C4-2B (cell line): ENCODE measurements around the gene HELB.

ENCODE experiments used
- H3K27ac ChIP-seq: fragments of 450-650 bp; 2 replicates; pipeline ENCODE4 v1.5.1; 2017
- ZFX ChIP-seq: fragments of 450-650 bp; IDR thresholded peaks from 2 replicates; pipeline ENCODE4 v1.6.1; 2017
- TF ChIP-seq, protein P1 (sequence below): fragments of 450-650 bp; conservative IDR thresholded peaks from 2 replicates; pipeline ENCODE4 v1.5.1; 2017; ENCODE audit warnings: mild to moderate bottlenecking

The HELB gene

DNA sequence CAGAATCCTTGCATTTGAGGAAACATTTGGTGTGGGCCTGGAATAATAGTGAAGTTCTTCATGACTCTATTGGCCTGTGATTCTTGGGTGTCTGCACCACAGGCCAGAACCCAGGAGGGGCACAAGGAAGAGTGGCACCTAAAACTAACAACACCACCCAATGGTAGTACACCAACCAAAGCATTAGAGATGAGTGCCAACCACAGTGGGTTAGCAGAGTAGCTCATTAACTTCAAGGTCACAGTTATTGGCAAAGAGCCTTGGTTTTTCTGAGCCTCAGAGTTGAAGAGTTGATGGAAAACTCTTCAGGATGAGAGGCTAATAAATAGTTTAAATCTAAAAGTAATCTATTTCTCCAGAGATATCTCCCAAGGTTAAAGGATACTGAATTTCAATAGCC is 57.0 kb downstream of the HELB start:
- TF ChIP-seq ZFX, result no peak
- TF ChIP-seq, protein P1, sequence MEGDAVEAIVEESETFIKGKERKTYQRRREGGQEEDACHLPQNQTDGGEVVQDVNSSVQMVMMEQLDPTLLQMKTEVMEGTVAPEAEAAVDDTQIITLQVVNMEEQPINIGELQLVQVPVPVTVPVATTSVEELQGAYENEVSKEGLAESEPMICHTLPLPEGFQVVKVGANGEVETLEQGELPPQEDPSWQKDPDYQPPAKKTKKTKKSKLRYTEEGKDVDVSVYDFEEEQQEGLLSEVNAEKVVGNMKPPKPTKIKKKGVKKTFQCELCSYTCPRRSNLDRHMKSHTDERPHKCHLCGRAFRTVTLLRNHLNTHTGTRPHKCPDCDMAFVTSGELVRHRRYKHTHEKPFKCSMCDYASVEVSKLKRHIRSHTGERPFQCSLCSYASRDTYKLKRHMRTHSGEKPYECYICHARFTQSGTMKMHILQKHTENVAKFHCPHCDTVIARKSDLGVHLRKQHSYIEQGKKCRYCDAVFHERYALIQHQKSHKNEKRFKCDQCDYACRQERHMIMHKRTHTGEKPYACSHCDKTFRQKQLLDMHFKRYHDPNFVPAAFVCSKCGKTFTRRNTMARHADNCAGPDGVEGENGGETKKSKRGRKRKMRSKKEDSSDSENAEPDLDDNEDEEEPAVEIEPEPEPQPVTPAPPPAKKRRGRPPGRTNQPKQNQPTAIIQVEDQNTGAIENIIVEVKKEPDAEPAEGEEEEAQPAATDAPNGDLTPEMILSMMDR, result no peak

DNA sequence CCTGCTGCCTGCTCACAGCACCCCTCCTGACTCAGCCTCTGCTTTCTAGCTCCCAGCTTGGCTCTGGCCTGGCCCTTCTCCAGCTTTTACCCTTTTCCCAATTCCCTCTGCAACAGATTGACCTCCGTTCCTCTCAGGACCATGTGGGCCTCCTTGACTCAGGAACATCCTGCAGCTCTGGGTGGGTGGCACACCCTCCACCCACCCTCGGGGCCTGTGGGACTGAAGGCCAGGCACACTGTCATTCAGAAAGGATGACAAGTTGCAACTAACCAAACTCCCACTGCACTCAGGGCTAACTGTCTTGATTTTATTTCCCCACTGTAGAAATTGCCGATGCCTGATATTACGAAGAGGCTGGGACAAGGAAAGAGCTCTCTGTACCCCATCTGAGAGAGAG is 59.4 kb downstream of the HELB start:
- TF ChIP-seq ZFX, result no peak
- TF ChIP-seq, protein P1, result no peak

More for the DNA sequence above, 57.0 kb downstream of the HELB start:
- no peak overlapping the region for H3K27ac ChIP-seq

DNA sequence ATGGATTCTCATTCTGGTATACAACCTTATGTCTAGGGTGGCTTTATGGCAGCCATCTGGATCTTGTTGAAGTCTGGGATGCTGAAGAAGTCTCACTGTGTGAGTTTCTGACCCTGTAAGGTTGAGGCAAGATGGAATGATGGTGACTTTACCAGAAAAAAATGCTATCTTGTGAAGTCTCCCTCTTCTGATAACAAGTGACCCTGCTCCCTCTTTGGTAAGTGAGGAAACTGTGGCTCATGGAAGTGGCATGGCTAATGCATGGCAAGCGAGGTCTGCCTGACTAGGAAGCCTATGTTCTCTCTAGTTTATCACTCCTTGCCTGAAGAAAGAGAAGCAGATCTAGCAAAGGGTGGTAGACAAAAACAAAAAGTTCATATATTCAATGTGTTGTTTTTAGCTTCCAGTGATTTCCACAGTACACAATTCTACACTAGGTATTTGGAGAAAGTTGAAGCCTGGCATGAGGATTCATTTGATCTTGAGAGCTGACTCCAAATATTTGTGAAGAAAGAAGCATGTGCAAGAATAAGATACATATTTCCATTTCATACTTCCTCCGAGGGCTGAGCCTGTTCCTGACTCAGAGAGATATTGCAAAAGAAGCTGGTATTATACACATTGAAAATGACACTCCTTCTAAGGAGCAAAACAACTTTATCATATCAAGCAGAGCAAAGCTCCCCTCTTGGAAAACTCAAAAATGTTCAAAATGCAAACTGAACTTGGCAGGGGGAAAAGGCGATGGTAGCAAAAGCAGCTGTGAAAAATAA is 63.6 kb downstream of the HELB start:
- no peak overlapping the region for H3K27ac ChIP-seq
- TF ChIP-seq, protein P1, result no peak
- TF ChIP-seq ZFX, result no peak

More for the DNA sequence above, 59.4 kb downstream of the HELB start:
- H3K27ac ChIP-seq, result no peak overlapping the region

DNA sequence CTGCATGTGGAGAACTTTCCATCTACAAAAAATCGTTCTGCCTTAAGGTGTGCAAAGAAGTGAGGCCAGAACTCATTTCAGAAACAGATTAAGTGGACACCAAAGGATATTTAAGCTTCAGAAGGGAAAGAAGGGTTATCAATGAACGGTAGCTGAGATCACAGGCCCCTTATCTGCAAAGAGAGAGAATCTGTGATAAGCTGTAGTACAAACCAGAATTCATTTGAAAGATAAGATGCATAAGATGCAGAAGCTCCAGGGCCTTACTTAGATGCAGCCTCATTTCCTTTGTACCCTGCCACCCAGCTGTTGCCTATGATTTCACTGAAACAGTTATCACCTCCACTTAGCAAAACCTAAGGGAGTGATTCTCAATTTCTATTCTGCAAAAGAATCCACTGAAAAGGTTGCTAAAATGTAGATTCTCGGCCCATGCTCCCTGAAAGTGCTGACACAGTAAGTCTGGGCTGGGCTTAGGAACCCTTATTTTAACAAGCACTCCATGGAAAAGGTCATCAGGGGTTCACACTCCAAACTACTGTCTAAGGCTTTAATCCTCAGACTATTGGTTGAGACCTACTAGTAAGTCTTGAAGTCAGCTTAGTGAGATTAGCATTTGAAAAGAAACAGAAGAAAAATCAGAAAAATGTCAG is 64.8 kb downstream of the HELB start:
- no peak overlapping the region for H3K27ac ChIP-seq
- TF ChIP-seq, protein P1, result no peak
- TF ChIP-seq ZFX, result no peak

- TF ChIP-seq, protein P1, result no peak
- no peak for TF ChIP-seq ZFX
- H3K27ac ChIP-seq, result no peak overlapping the region
These were observed 69.7 kb downstream of the HELB start for GRCh38 chr12:66371982-66372381.

GRCh38 chr12:66375560-66375959 is 73.3 kb downstream of the HELB start:
- TF ChIP-seq ZFX, result no peak
- TF ChIP-seq, protein P1, result no peak
- no peak overlapping the region for H3K27ac ChIP-seq

DNA sequence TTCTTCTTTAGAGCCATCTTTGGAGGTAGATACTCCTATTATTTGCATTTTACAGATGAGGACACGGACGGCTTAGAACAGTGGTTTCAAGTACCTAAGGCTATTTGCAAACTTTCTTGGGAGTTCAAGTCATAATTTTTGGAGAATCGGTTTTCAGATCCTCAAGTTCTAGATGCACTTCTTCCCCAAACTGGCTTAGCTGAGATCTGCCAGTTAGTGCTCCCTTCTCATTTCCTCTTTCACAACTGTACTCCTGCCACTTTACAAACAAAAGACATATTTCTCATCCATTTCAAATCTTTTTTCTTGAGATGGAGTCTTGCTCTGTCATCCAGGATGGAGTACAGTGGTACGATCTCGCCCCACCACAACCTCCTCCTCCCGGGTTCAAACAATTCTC is 77.3 kb downstream of the HELB start:
- TF ChIP-seq, protein P1, result no peak
- TF ChIP-seq ZFX, result no peak
- H3K27ac ChIP-seq, result no peak overlapping the region
